Esophagus squamous epithelium (tissue), 4 donors: Measurements from ENCODE around the gene RASSF1.

Experiments used
- CTCF ChIP-seq, 6 experiments: fragments of 450-650 bp in 4 of 6; fragments of 200-600 bp in 2 of 6; sonication (generic) in 2 of 6; IDR thresholded peaks; one replicate each; pipeline ENCODE4 v1.5.1; 2016 to 2019; ENCODE audit warnings: antibody characterized with exemption in 6 of 6, mild to moderate bottlenecking in 4 of 6, moderate library complexity in 4 of 6
- POLR2A ChIP-seq, 4 donors: fragments of 450-650 bp; IDR thresholded peaks; one replicate each; pipeline ENCODE4 v1.6.1; 2017; ENCODE audit warnings: antibody characterized with exemption in 4 of 4, mild to moderate bottlenecking in 4 of 4, moderate library complexity in 3 of 4

- no peak for TF ChIP-seq CTCF (IDR thresholded peaks at IDR 0.05)
- no peak for TF ChIP-seq POLR2A (IDR thresholded peaks at IDR 0.05)
Measured at GRCh38 chr3:50319894-50320625, 20.6 kb downstream of the RASSF1 start.
